ENCODE results near the gene SMG6.
A peak's percentile ranks its signal among the peaks of the same experiment; 100 is the strongest.

SMG6 gene

GRCh38 chr17:2230877-2231276 lies 72.7 kb downstream of the SMG6 start:
- no peak overlapping the region for H3K4me3 ChIP-seq (ENCODE audit: low read depth, low read length)
- TF ChIP-seq CTCF (IDR thresholded peaks at IDR 0.05; ENCODE audit: low read depth, low read length): no peak

- H3K4me3 ChIP-seq (ENCODE audit: low read depth, low read length): no peak overlapping the region
- no peak for TF ChIP-seq CTCF (IDR thresholded peaks at IDR 0.05; ENCODE audit: low read depth, low read length)
These were observed 76.4 kb downstream of the SMG6 start for GRCh38 chr17:2227025-2227699.

- no peak for TF ChIP-seq CTCF (IDR thresholded peaks at IDR 0.05; ENCODE audit: low read depth, low read length)
- H3K4me3 ChIP-seq (ENCODE audit: low read depth, low read length): no peak overlapping the region
These were observed 80.0 kb downstream of the SMG6 start for GRCh38 chr17:2223617-2223927.

- no peak overlapping the region for H3K4me3 ChIP-seq (ENCODE audit: low read depth, low read length)
- no peak for TF ChIP-seq CTCF (IDR thresholded peaks at IDR 0.05; ENCODE audit: low read depth, low read length)
These were observed 80.5 kb downstream of the SMG6 start for GRCh38 chr17:2222901-2223616.

GRCh38 chr17:2222301-2222700 lies 81.3 kb downstream of the SMG6 start:
- no peak for TF ChIP-seq CTCF (IDR thresholded peaks at IDR 0.05; ENCODE audit: low read depth, low read length)
- H3K4me3 ChIP-seq (ENCODE audit: low read depth, low read length): no peak overlapping the region

GRCh38 chr17:2218426-2218825 lies 85.2 kb downstream of the SMG6 start:
- H3K4me3 ChIP-seq (ENCODE audit: low read depth, low read length): no peak overlapping the region
- no peak for TF ChIP-seq CTCF (IDR thresholded peaks at IDR 0.05; ENCODE audit: low read depth, low read length)

GRCh38 chr17:2215616-2216364 lies 87.8 kb downstream of the SMG6 start:
- TF ChIP-seq CTCF (IDR thresholded peaks at IDR 0.05; ENCODE audit: low read depth, low read length): no peak
- H3K4me3 ChIP-seq (ENCODE audit: low read depth, low read length): peak overlapping the region; percentile 49

Data from WI38 (cell line).